Ramos (cell line): ENCODE data around the gene NPHP4.

Experiments used
- in situ Hi-C: fragments of 300-500 bp; cut with MboI; formaldehyde crosslinking; loops from one replicate; pipeline ENCODE4 v1.14.3; 2022; ENCODE audit warnings: low sequenced_read_pairs; ENCODE audit not compliant: unreplicated experiment

The NPHP4 gene

GRCh38 chr1:5844442-5844841 lies 147.8 kb downstream of the NPHP4 start:
- in situ Hi-C loops = no loop called here

- in situ Hi-C loops = no loop called here
Measured at GRCh38 chr1:5843521-5844096, 148.6 kb downstream of the NPHP4 start.

GRCh38 chr1:5842679-5843078 lies 149.5 kb downstream of the NPHP4 start:
- in situ Hi-C loops = no loop called here

GRCh38 chr1:5840551-5841001 lies 151.6 kb downstream of the NPHP4 start:
- in situ Hi-C loops = no loop called here

GRCh38 chr1:5839881-5840550 lies 152.2 kb downstream of the NPHP4 start:
- in situ Hi-C loops = no loop called here

GRCh38 chr1:5839161-5839880 lies 152.9 kb downstream of the NPHP4 start:
- in situ Hi-C loops = no loop called here

- in situ Hi-C loops = no loop called here
Measured at GRCh38 chr1:5837976-5838653, 154.1 kb downstream of the NPHP4 start.

- in situ Hi-C loops = no loop called here
Measured at GRCh38 chr1:5836776-5837440, 155.3 kb downstream of the NPHP4 start.

- in situ Hi-C loops = no loop called here
Measured at GRCh38 chr1:5835179-5835562, 157.1 kb downstream of the NPHP4 start.

- in situ Hi-C loops = no loop called here
Measured at GRCh38 chr1:5834477-5835178, 157.6 kb downstream of the NPHP4 start.

- in situ Hi-C loops = no loop called here
Measured at GRCh38 chr1:5833911-5834310, 158.3 kb downstream of the NPHP4 start.

- in situ Hi-C loops = no loop called here
Measured at GRCh38 chr1:5832916-5833895, 159.0 kb downstream of the NPHP4 start.

GRCh38 chr1:5831600-5832335 lies 160.5 kb downstream of the NPHP4 start:
- in situ Hi-C loops = no loop called here

- in situ Hi-C loops = no loop called here
Measured at GRCh38 chr1:5830771-5831599, 161.2 kb downstream of the NPHP4 start.

GRCh38 chr1:5829414-5829813 lies 162.8 kb downstream of the NPHP4 start:
- in situ Hi-C loops = no loop called here

- in situ Hi-C loops = no loop called here
Measured at GRCh38 chr1:5828308-5828935, 163.8 kb downstream of the NPHP4 start.

GRCh38 chr1:5827516-5827915 lies 164.7 kb downstream of the NPHP4 start:
- in situ Hi-C loops = no loop called here
